Adrenal gland (tissue), 12 donors: Measurements from ENCODE around the gene SNX25. TPM values are rescaled to one million over a fixed set of nuclear protein-coding genes. Genes with fewer than 3 reads are reported as not detected.

ENCODE experiments used
- DNase-seq, 7 donors: peaks; one replicate each; pipeline ENCODE4 v3.0.0-alpha.2; 2019 to 2020
- H3K27ac ChIP-seq, 5 donors: fragments of 200-600 bp; sonication (generic) in 4 of 5; 1 replicate in 3 of 5; 2 replicates in 2 of 5; pipeline versions ENCODE4 v1.5.1 to v1.8.0; 2016 to 2020; ENCODE audit warnings: mild to moderate bottlenecking in 1 of 5
- H3K27me3 ChIP-seq: fragments of 200-600 bp; 2 replicates; pipeline ENCODE4 v1.8.0; 2021
- H3K36me3 ChIP-seq, 2 donors: fragments of 200-600 bp; replicated peaks in 1 of 2; 1 replicate in 1 of 2; 2 replicates in 1 of 2; pipeline versions ENCODE4 v1.5.1 to v1.8.0; 2018 to 2022
- H3K4me1 ChIP-seq, 2 donors: fragments of 200-600 bp; replicated peaks in 1 of 2; 1 replicate in 1 of 2; 2 replicates in 1 of 2; pipeline versions ENCODE4 v1.5.1 to v1.8.0; 2018 to 2021
- H3K4me3 ChIP-seq, 4 donors: fragments of 200-600 bp; sonication (generic) in 3 of 4; one replicate each; pipeline ENCODE4 v1.5.1; 2016 to 2018
- H3K9me3 ChIP-seq, 3 donors: fragments of 200-600 bp; sonication (generic) in 1 of 3; replicated peaks in 1 of 3; 1 replicate in 2 of 3; 2 replicates in 1 of 3; pipeline versions ENCODE4 v1.5.1 to v1.8.0; 2016 to 2021
- POLR2A ChIP-seq, 2 donors: fragments of 450-650 bp; IDR thresholded peaks; one replicate each; pipeline ENCODE4 v1.6.1; 2017; ENCODE audit warnings: antibody characterized with exemption in 2 of 2, mild to moderate bottlenecking in 2 of 2, moderate library complexity in 1 of 2
- WGBS, 4 donors: extraction: QIAGEN DNeasy Blood & Tissue Kit in 2 of 4; methylation state at CpG; one replicate each; pipeline versions ENCODE4 v1.1.5 to v1.1.7; 2013 to 2017; 5-methylcytosine and 5-hydroxymethylcytosine counted together
- intact Hi-C, 2 donors: fragments of 100-400 bp; cut with DNase I; formaldehyde crosslinking; loops; one replicate each; pipeline versions ENCODE4 v1.14.1 to v1.15.0; 2022 to 2023
- polyA plus RNA-seq, 3 donors: library from polyadenylated mRNA; stranded (reverse); fragments of 200-250 nt in 2 of 3; fragments of 350-450 nt in 1 of 3; fragmentation: Illumina TruSeq in 1 of 3; extraction: RNeasy Lipid Tissue Mini Kit (QIAGEN cat#74804) in 1 of 3; gene quantifications; one replicate each; pipeline ENCODE4 v1.2.3, GENCODE V29; 2013 to 2014
- total RNA-seq, 9 donors: library from RNA; depleted of rRNA in 4 of 9; stranded (reverse); fragments of >200 nt in 4 of 9; fragments of 120-200 nt in 1 of 9; fragmentation: NEBNext Ultra II Directional in 1 of 9; extraction: Animal tissue kit (Norgen Biotek cat#: 25700) in 1 of 9; gene quantifications; one replicate each; pipeline versions ENCODE4 v1.1.0 to v1.2.4, GENCODE V29; 2013 to 2023
- TF ChIP-seq, protein P1 (sequence below), 6 experiments: fragments of 450-650 bp in 4 of 6; fragments of 200-600 bp in 2 of 6; sonication (generic) in 1 of 6; IDR thresholded peaks; 1 replicate in 5 of 6; 2 replicates in 1 of 6; pipeline versions ENCODE4 v1.5.1 to v1.8.0; 2016 to 2021; ENCODE audit warnings: antibody characterized with exemption in 6 of 6, mild to moderate bottlenecking in 2 of 6, moderate library complexity in 1 of 6
- donor health status: healthy with polysubstance abuse.
- donor health status: Bipolar disorder and iron deficiency.
- donor health status: DM: yes; HTN: yes; CAD: no.
- donor health status: DM: no; HTN: no; CAD: no.
- donor health status: DM: no; HTN: no; CAD: no.
- donor health status: DM: yes; HTN: yes; CAD: no.

SNX25 gene
- total and polyA plus RNA-seq, 12 donors: 4.7 to 29.3 (median 13.3) TPM

GRCh38 chr4:185380320-185380719 is 170.9 kb downstream of the SNX25 start:
- intact Hi-C loops: no loop called here
- Histone ChIP-seq H3K4me3 (no peak overlapping the region), H3K36me3 (no peaks in the 10 kb centered on the region), H3K9me3 (no peaks in the 10 kb centered on the region), H3K4me1 (no peaks in the 10 kb centered on the region), H3K27me3 (no peaks in the 10 kb centered on the region), H3K27ac (no peak overlapping the region)
- no peak for DNase-seq
- WGBS, 4 donors: 82 to 100% (median 91%) methylated on average over 1 of the region's 1 CpG
- TF ChIP-seq, protein P1, sequence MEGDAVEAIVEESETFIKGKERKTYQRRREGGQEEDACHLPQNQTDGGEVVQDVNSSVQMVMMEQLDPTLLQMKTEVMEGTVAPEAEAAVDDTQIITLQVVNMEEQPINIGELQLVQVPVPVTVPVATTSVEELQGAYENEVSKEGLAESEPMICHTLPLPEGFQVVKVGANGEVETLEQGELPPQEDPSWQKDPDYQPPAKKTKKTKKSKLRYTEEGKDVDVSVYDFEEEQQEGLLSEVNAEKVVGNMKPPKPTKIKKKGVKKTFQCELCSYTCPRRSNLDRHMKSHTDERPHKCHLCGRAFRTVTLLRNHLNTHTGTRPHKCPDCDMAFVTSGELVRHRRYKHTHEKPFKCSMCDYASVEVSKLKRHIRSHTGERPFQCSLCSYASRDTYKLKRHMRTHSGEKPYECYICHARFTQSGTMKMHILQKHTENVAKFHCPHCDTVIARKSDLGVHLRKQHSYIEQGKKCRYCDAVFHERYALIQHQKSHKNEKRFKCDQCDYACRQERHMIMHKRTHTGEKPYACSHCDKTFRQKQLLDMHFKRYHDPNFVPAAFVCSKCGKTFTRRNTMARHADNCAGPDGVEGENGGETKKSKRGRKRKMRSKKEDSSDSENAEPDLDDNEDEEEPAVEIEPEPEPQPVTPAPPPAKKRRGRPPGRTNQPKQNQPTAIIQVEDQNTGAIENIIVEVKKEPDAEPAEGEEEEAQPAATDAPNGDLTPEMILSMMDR (IDR thresholded peaks at IDR 0.05): no peak
- no peak for TF ChIP-seq POLR2A (IDR thresholded peaks at IDR 0.05)

GRCh38 chr4:185381288-185382196 is 172.1 kb downstream of the SNX25 start:
- Histone ChIP-seq H3K36me3 (no peaks in the 10 kb centered on the region), H3K27ac (no peak overlapping the region), H3K4me3 (no peak overlapping the region), H3K9me3 (no peaks in the 10 kb centered on the region), H3K4me1 (no peaks in the 10 kb centered on the region), H3K27me3 (no peaks in the 10 kb centered on the region)
- no peak for DNase-seq
- intact Hi-C loops: no loop called here
- 49 to 59% (median 55%) methylated on average over 4 of the region's 4 CpGs for WGBS, 4 donors
- TF ChIP-seq, protein P1 (IDR thresholded peaks at IDR 0.05): no peak
- TF ChIP-seq POLR2A (IDR thresholded peaks at IDR 0.05): no peak

- H3K27ac ChIP-seq: no peak overlapping the region
- no peaks in the 10 kb centered on the region for H3K9me3 ChIP-seq
- H3K4me1 ChIP-seq: no peaks in the 10 kb centered on the region
- DNase-seq: no peak
- no peaks in the 10 kb centered on the region for H3K27me3 ChIP-seq
- TF ChIP-seq POLR2A (IDR thresholded peaks at IDR 0.05): no peak
- H3K36me3 ChIP-seq: no peaks in the 10 kb centered on the region
- no peak overlapping the region for H3K4me3 ChIP-seq
- intact Hi-C loops: no loop called here
These were observed 173.4 kb downstream of the SNX25 start for GRCh38 chr4:185382754-185383153.

DNA sequence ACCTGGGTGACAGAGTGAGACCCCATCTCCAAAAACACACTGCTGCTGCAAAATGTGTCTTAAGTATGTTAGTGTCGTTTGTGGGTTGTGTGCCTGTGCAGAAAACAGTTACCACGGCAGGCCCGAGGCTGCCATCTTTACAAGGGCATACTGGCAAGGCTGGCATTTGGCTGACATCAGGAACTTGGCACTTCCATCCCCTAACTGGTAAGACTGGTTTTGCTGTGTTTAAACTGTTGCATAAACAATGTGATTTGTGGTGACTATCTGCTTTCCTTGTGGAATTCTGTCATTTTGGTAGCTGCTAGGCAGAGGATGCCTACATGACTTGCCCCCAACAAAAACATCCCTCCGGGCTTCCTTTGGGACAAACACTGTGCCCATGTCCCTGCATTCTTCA is 174.1 kb downstream of the SNX25 start:
- no peaks in the 10 kb centered on the region for H3K9me3 ChIP-seq
- no peaks in the 10 kb centered on the region for H3K4me1 ChIP-seq
- intact Hi-C loops: no loop called here
- no peak overlapping the region for H3K27ac ChIP-seq
- WGBS, 4 donors: 68 to 96% (median 91%) methylated on average over 4 of the region's 4 CpGs
- no peaks in the 10 kb centered on the region for H3K27me3 ChIP-seq
- DNase-seq: no peak
- no peak overlapping the region for H3K4me3 ChIP-seq
- TF ChIP-seq, protein P1 (IDR thresholded peaks at IDR 0.05): no peak
- H3K36me3 ChIP-seq: no peaks in the 10 kb centered on the region

- Histone ChIP-seq H3K4me1 (no peaks in the 10 kb centered on the region), H3K27me3 (no peaks in the 10 kb centered on the region), H3K4me3 (no peak overlapping the region), H3K36me3 (no peaks in the 10 kb centered on the region), H3K27ac (no peak overlapping the region), H3K9me3 (no peaks in the 10 kb centered on the region)
- no peak for DNase-seq
- no peak for TF ChIP-seq POLR2A (IDR thresholded peaks at IDR 0.05)
- TF ChIP-seq, protein P1 (IDR thresholded peaks at IDR 0.05): no peak
- 86 to 98% (median 95%) methylated on average over 2 of the region's 2 CpGs for WGBS, 4 donors
- intact Hi-C loops: no loop called here
These were observed 174.7 kb downstream of the SNX25 start for GRCh38 chr4:185384061-185384460.
